ENCODE measurements around the gene KIAA2012.

The KIAA2012 gene

GRCh38 chr2:202036601-202037037, 36.4 kb upstream of the KIAA2012 start (continued):
- TF ChIP-seq PRDM10 (tag by site-specific recombination; IDR thresholded peaks at IDR 0.05) = peak; percentile 99

- CTCF ChIA-PET = no interaction called here
- H3K4me1 ChIP-seq (ENCODE audit: control insufficient read depth, insufficient read depth, low read length) = peaks cover 25% of the 10 kb centered on the region
- H3K4me3 ChIP-seq (ENCODE audit: low read depth, low read length) = peak overlapping the region; percentile 39
- POLR2A ChIA-PET = no interaction called here
- H3K9me3 ChIP-seq (ENCODE audit: control insufficient read depth, insufficient read depth, low read depth, low read length) = no peaks in the 10 kb centered on the region
- H3K36me3 ChIP-seq (ENCODE audit: control insufficient read depth in 2 of 2, insufficient read depth in 1 of 2, low read length in 2 of 2) = peaks cover 0 to 10% of the 10 kb centered on the region in 2 experiments; a peak in 1 of 3 replicates
- 0 out of 2 replicates have a peak, but pooled peaks have one; percentile 35 for TF ChIP-seq IKZF3 (tag by site-specific recombination; IDR thresholded peaks at IDR 0.05)
- no peak for TF ChIP-seq KLF1 (tag by site-specific recombination; IDR thresholded peaks at IDR 0.05)
- TF ChIP-seq SCRT2 (tag by site-specific recombination; IDR thresholded peaks at IDR 0.05) = peak; percentile 91
- TF ChIP-seq ZNF140 (tag by site-specific recombination; IDR thresholded peaks at IDR 0.05) = no peak
- 0 out of 2 replicates have a peak, but pooled peaks have one; percentile 49 for TF ChIP-seq ZNF366 (tag by site-specific recombination; conservative IDR thresholded peaks at IDR 0.05)
- no peak for TF ChIP-seq GFI1B (tag by site-specific recombination; IDR thresholded peaks at IDR 0.05)
- no peak for TF ChIP-seq ZNF747 (tag by site-specific recombination; IDR thresholded peaks at IDR 0.05)
- TF ChIP-seq PRDM1 (tag by site-specific recombination; IDR thresholded peaks at IDR 0.05) = 0 out of 2 replicates have a peak, but pooled peaks have one; percentile 18
- no peak for TF ChIP-seq REPIN1 (tag by site-specific recombination; IDR thresholded peaks at IDR 0.05; ENCODE audit: low read depth)
- no peak for TF ChIP-seq ZNF791 (tag by site-specific recombination; IDR thresholded peaks at IDR 0.05)
- no peak for TF ChIP-seq ZNF416 (tag by site-specific recombination; IDR thresholded peaks at IDR 0.05)
- 0 out of 2 replicates have a peak, but pooled peaks have one; percentile 14 for TF ChIP-seq HOXD13 (CRISPR knock-in tag; IDR thresholded peaks at IDR 0.05; ENCODE audit: borderline replicate concordance)
- TF ChIP-seq KLF8 (tag by site-specific recombination; IDR thresholded peaks at IDR 0.05) = no peak
- peak; percentile 23; the same call in 1 of the 2 replicates for TF ChIP-seq ZNF629 (tag by site-specific recombination; IDR thresholded peaks at IDR 0.05)
- no peak for TF ChIP-seq MYNN (tag by site-specific recombination; IDR thresholded peaks at IDR 0.05; ENCODE audit: borderline replicate concordance)
- TF ChIP-seq SCRT1 (tag by site-specific recombination; IDR thresholded peaks at IDR 0.05; ENCODE audit: borderline replicate concordance) = 0 out of 2 replicates have a peak, but pooled peaks have one; percentile 54
- H3K27ac ChIP-seq (ENCODE audit: extremely low read depth, low read depth, low read length) = peak overlapping the region; percentile 26; the same call in 1 of the 2 replicates
Observed at GRCh38 chr2:202037086-202037485, 36.0 kb upstream of the KIAA2012 start.

- H3K9me3 ChIP-seq (ENCODE audit: control insufficient read depth, insufficient read depth, low read depth, low read length) = no peaks in the 10 kb centered on the region
- peaks cover 25% of the 10 kb centered on the region for H3K4me1 ChIP-seq (ENCODE audit: control insufficient read depth, insufficient read depth, low read length)
- ChIA-PET POLR2A (no interaction called here), CTCF (no interaction called here)
- H3K4me3 ChIP-seq (ENCODE audit: low read depth, low read length) = no peak overlapping the region
- H3K27ac ChIP-seq (ENCODE audit: extremely low read depth, low read depth, low read length) = no peak overlapping the region
- peaks cover 0 to 10% of the 10 kb centered on the region in 2 experiments; a peak in 1 of 3 replicates for H3K36me3 ChIP-seq (ENCODE audit: control insufficient read depth in 2 of 2, insufficient read depth in 1 of 2, low read length in 2 of 2)
- TF ChIP-seq ZNF362 (tag by site-specific recombination; IDR thresholded peaks at IDR 0.05) (no peak), ZNF585B (tag by site-specific recombination; IDR thresholded peaks at IDR 0.05) (no peak), KLF8 (tag by site-specific recombination; IDR thresholded peaks at IDR 0.05) (no peak), YY2 (tag by site-specific recombination; IDR thresholded peaks at IDR 0.05) (no peak), ZNF501 (tag by site-specific recombination; IDR thresholded peaks at IDR 0.05) (no peak), ZFP69B (tag by site-specific recombination; IDR thresholded peaks at IDR 0.05) (no peak), ZSCAN5A (tag by site-specific recombination; IDR thresholded peaks at IDR 0.05) (no peak), ZFHX2 (tag by site-specific recombination; conservative IDR thresholded peaks at IDR 0.05) (no peak)
Observed at GRCh38 chr2:202038471-202039277, 34.4 kb upstream of the KIAA2012 start.
